ENCODE data around the gene PPP1R12C.

Gene PPP1R12C

DNA sequence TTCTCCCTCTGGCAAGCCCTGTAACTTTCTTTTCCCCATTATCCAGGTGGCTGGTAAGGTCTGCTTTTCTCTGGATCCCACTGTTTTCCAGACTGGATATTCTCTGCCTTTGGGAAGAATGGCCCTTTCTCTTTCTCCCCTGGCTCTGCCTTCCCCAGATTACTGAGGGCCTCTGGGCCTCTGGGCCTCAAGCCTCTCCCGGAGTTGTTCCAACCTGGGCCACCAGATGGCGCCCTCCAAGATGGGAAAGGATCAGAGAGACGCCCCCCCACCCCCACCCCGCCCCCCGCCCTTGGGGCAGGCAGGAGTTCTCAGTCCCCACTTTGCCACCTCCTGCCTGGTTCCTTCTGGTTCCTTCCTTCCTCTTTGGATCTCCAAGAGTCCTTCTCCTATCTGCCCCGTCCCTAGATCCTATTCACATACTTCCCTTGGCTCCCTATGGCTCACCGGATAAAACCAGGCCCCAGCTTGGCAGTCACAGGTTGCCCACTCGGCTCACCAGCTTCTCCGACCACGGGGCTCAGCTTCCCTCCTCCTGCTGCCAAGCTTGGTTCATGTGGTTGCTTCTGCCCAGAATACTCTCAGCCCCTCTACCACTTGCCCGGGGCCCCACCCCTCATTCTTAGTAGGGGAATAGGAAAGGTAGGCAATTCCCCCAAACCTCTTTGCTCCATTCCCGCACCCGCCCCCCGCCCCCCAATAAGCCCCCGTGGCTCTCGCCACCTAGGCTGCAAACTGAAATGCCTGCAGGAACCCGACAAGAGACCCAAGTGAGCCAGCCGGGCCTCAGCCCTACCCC is 28.7 kb downstream of the PPP1R12C start:
- DNase-seq: peak; percentile 37

DNA sequence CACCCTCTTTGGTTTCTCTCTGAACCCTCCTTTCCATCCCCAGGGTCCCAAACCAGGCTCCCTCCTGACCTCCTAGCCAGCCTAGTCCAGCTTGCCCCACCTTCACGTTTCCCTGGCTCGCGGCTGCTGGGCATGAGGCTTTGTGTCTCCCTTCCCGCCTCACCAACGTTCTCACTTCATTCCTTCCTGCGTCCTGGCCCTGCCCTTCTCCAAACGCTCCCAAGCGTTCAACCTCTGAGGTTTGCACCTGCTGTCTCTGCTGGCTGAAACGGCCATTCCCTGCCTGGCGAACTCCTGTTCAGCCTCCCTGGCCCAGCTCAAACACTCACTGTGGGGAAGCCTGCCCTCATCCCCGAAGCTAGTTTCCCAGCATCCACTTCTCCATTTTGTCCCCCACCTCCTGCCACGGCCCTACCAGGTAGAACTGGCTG is 29.4 kb downstream of the PPP1R12C start:
- no peak for DNase-seq

DNA sequence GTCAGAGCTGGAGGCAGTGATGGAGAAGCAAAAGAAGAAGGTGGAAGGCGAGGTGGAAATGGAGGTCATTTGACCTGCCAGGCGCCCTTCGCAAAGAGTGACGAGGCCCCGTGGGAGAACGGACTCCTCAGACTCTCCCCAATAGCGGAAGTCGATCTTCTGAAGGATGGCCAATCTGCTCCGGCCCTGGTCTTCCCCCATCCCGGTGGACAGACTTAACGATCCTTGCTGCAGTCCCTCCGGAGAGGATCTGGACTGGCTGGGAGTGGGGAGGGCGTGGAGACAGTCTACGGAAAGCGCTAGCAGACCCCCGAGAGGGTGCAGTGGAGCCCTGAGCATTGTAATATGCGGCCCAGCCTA is 29.9 kb downstream of the PPP1R12C start:
- no peak for DNase-seq

DNA sequence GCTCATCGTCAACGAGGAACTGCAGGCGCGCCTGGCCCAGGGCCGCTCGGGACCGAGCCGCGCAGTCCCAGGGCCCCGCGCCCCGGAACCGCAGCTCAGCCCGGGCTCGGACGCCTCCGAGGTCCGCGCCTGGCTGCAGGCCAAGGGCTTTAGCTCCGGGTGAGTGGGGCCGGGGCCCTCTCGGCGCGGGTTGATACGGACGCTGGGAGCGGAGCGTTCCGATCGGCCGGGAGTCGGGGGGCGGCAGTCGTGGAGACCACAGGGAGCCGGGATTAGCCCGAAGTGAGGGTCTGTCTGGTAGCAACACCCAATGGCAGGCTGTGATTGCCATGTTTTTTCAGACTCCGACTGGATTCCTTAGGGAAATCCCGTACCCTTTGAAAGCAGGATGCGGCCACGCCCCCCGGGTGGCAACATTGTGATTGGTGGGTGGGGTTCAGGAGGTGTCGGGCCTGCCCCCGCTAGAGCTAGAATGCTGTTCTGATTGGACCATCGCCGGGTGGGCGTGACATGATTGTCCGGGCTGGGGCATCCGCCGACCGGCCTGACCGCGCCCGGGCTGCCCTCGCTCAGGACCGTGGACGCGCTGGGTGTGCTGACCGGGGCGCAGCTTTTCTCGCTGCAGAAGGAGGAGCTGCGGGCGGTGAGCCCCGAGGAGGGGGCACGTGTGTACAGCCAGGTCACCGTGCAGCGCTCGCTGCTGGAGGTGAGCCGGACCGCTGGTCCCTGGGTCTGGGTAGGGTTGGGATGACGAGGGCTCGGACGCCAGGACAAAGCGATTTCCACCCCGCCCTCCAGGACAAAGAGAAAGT is 30.5 kb downstream of the PPP1R12C start:
- no peak for DNase-seq

DNA sequence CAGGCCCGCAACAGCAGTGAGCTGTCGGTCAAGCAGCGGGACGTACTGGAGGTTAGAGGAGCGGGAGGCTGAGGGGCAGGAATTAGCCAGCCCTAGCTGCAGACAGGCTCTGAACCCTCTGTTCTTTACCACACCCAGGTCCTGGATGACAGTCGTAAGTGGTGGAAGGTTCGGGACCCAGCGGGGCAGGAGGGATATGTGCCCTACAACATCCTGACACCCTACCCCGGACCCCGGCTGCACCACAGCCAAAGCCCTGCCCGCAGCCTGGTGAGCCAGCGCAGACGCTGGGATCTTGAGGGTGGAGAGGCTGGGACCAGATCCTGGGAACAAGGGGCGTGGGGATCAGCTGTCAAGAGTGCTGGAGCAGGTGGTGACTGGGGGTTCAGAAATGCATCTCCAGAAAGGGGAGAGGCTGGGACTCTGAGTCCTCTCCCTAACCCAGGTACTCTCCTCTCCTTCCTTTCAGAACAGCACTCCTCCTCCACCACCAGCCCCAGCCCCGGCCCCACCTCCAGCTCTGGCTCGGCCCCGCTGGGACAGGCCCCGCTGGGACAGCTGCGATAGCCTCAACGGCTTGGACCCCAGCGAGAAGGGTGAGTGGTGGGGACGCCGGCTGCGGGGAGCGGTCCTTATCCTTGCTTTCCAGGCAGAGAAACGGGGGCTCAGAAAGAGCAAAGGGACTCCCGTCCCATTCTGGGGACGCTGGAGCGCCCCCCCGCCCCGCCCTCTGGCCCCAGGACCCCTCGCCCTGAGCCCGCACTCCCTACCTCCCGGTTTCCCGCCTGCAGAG is 31.3 kb downstream of the PPP1R12C start:
- DNase-seq: no peak

DNA sequence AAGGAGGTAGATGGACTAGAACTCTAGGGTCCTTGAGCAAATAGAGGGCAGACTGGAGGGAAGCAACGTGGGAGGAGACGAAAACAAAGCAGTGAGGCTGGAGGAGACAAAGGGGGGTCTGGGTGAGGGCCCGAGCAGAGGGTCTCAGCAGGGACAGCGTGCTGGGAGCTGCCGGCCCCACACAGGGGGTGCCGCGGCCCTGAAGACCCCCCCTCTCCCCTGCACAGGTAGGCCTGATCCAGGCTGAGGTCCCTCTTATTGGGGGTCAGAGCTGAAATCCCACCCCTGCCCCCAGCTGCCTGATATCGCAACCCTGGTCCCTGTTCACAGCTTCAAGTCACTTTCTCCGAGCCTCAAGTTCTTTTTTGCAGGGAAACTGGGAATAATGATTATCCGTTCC is 33.0 kb downstream of the PPP1R12C start:
- DNase-seq: no peak

DNA sequence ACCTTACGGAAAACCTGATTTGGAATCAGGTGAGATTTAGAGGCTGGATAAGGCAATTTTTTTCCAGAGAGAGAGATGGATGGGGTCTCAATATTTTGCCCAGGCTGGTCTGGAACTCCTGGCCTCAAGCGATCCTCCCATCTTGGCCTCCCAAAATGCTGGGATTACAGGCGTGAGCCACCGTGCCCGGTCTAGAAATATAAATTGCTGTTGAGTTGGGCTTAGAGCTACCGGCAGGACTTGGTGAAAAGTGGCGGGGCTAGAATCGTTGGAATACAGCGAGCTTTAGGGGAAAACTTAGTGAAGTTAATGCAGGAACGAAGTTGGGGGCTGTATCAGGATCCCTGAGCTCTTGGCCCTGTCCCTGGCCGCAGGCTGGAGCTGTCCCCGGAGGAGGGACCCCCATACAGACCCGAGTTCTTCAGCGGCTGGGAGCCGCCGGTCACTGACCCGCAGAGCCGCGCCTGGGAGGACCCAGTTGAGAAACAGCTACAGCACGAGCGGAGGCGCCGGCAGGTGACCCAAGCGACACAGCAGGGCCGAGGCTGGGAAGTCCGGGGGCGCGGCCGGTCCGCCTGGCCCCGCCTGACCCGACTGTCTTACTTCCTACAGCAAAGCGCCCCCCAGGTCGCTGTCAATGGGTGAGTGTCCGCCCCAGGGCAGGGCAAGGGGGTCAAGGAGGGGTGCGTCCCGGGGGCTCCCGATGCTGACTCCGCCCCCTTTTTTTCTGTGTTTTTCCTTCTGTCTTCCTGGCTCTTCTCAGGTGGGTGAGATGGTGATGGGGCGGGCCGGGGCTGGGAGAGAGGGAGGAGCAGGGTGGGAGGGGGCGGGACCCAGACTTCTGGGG is 34.2 kb downstream of the PPP1R12C start:
- no peak for DNase-seq

DNA sequence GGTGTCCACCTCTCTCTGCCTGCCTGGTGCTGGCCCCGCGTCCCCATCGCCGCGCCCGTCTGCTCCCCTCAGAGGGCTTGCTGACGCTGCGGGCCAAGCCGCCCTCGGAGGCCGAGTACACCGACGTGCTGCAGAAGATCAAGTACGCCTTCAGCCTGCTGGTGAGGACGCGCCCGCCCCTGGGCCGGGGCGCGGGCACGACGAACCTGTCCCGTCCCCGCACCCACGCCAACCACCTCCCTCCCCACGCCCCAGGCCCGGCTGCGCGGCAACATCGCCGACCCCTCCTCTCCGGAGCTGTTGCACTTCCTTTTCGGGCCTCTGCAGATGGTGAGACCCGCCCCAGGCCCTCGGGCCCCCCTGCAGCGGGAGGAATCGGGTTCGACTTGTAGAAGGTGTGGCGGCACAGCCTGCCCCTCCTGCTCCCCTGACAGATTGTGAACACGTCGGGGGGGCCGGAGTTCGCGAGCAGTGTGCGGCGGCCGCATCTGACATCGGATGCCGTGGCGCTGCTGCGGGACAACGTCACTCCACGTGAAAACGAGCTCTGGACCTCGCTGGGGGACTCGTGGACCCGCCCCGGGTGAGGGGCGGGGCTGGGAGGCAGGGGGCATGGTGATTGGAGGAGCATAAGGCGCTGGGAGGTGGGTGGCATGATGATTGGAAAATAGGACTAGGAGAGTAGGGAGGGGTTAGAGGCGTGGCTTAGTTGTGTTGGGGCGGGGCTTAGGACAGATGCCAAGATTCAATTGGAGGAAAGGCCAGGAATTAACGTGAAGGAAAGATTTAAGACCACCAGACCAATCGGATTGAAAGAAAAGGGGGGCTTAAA is 35.2 kb downstream of the PPP1R12C start:
- no peak for DNase-seq

DNA sequence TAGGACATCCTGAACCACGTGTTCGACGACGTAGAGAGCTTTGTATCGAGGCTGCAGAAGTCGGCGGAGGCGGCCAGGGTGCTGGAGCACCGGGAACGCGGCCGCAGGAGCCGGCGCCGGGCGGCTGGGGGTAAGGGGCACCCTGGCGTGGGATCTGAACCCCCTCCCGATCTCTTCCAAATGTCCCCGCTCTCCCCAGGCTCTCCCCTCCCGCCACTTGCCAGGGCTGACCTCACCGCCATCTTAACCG is 35.7 kb downstream of the PPP1R12C start:
- no peak for DNase-seq

DNA sequence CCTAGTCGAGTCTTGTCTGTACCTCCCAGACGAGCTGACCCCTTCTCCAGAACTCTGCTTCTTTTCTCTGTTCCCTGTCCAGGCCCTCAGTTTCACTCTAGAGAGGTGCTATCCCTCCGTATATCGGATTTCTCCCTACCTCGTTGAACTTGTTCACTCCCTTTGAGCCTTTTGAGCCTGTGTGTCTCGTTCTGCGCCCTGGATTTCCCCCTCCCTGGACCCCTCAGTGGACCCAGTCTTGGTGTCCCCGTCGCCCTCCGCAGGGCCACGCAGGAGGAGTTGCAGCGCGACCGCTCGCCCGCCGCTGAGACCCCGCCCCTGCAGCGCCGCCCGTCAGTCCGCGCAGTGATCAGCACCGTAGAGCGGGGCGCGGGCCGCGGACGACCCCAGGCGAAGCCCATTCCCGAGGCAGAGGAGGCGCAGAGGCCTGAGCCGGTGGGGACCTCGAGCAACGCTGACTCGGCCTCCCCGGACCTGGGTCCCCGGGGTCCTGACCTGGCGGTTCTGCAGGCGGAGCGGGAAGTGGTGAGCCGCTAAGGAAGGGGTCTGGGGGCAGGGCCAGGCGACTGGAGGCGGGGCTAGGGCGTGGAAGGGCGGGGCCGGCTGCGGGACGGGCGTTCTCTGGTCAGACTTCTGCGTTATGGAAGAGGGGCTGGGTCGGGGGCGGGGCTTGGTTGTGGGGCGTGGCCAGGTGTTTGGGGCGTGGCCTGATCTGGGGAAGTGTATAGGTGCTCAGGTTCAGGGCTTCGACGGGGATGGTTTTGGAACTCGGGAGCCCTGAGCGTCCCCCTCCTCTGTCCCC is 36.3 kb downstream of the PPP1R12C start:
- no peak for DNase-seq

DNA sequence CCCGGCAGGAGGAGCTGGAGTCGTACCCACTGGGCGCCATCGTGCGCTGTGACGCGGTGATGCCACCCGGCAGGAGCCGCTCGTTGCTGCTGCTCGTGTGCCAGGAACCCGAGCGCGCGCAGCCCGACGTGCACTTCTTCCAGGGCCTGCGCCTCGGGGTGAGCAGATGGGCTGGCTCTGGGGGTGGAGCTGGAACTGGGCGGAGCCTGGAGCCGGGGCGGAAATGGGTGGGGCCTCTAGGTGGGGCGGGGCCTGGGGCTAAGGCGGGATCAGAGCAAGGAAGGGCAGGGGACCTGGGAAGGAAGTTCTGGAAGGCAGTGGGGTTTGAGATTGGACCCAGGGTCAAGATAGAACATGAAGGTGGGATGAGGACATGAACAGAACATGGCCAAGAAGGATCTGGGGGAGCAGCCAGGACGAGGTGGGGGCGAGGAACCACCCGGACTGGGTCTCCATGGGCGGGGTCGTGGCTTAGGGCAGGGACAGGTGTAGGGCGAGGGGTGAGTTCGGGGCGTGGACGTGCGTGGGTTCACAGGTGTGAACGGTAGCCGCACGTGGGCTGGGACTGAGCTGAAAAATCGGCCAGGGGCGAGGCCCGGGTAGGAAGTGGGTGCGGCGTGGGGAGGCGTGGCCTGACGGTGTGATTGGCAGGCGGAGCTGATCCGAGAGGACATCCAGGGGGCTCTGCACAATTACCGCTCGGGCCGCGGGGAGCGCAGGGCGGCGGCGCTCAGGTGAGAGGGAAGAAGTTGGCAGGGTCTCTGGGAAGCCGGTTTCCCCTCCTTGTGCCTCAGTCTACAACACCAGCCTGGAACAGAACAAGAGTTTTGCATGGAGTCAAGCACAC is 37.1 kb downstream of the PPP1R12C start:
- no peak for DNase-seq

DNA sequence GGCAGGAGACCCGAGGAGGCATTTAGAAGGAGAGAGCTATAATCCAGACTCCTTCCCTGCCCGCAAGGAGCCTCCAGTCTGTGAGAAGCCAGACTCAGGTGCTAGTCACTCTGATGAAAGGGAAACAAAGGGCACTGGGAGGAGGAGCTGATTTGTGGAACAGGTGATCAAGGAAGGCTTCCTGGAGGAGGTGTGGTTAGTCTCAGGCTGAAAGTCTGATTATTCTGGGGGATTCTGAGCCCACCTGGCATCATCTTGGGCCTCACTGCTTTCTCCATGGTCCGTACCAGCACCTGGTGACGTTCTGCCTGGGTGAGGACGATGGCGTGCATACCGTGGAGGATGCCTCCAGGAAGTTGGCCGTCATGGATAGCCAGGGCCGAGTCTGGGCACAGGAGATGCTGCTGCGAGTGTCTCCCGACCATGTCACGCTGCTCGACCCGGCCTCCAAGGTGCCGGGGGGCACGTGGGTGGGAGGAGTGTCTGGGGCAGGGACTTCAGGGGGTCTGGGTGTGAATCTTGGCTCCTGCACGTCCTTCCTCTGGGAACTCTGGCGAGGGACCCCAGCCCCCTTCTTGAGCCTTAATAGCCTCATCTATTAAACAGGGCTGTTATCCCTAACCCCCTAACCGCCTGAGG is 37.9 kb downstream of the PPP1R12C start:
- no peak for DNase-seq

DNA sequence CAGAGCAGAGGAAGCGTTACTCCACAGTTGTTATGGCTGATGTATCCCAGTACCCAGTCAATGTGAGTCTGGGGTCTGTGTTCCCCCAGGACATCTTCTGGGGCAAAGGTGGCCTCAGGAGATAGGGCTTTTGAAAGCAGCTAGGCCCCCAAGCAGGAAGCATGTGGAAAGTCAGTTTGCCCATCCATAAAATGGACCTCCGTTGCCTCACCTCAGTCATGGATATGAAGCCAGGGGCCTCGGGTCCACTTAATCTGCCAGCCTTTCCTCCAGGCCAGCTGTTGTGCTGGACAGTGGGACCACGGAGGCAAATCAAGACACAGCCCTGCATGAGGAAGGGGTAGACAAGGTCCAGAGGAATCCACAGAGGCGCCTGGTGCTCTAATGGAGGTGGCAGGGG is 38.4 kb downstream of the PPP1R12C start:
- DNase-seq: no peak

DNA sequence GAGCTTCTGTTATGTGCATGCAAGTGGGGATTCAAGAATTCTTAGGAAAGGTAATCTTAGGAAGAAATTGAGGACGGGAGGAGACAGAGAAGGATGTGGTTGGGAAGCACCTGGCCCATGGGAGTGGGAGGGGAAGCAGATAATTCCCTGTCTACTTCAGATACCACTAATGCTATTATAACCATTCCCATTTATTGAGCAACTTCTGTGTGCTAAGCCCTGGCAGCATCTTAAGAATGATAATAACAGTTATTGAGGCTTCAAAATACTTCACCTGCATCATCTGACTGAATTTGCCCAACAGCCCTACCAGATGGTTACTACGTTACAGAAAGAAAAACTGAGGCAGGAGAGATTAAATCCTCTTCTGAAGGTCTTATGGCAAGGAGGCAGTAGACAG is 40.3 kb downstream of the PPP1R12C start:
- peak; percentile 26 for DNase-seq

DNA sequence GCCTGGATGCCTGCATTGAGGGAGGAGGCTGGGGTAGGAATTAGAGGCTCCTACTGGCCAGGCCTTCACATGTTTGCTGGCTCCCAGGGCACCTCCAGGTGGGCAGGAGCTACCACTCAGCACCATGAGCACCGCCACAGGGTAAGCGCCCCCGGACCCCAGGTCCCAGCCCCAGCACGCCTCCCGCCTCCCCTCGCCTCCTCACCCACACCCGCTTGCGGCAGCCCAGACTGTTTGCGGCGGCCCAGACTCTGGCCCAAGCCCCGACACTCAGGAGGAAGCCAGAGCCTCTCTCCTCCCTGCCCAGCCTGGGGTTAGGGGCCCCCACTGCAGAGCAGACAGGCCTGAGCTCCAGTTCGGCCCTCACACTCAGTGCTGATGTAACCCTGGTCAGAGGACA is 41.1 kb downstream of the PPP1R12C start:
- no peak for DNase-seq

DNA sequence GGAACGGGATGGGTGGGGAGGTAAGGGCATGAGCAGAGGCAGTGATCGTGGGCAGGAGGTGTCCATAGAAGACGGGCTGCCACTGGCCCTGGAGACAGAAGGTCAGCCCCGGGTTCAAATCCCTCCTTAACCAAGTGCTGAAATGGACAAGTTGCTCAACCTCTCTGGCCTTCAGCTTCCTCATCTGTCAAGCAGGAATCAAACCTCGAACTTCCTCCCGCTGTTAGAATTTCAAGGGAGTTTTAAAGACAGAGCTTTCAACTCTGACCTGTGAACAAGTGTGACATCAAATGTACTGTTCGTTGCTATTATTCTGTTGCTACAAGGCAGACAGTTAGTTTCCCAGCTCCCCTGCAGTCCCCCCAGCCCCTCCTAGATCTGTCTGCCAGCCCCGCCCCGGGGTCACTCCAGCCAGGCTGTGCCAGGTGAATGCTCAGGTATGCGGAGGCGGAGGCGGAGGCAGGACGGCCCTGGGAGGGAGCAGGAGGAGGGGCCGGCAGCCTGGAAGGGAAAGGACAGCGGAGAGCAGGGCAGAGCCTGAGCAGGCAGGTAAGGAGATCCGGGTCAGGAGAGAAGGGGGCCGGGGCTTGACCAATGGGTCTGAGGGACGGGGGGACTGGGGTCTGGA is 42.0 kb downstream of the PPP1R12C start, which contains the start of gene EPS8L1:
TSS of gene EPS8L1 (plus strand) at position 499 of the 628 bp plus-strand sequence. CDS start 576 bp downstream, outside the sequence.
- peak; percentile 20 for DNase-seq

DNA sequence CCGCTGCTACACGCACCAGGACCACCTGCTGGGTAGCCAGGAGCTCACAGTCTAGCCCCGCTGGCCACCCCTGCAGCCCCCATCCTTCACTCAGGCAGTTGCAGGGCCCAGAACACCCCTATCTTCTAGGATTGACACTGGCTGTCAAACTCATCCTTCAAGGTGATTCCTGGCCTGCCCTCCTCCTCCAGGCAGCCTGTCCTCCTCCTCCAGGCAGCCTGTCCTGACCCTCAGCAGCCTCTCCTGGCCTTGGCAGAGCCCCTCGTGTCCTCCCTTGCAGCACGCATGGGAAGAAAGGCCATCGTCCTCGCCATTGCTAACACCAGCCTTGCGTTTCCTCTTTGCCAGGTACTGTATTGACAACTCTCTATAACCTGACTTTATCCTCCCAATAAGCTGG is 45.5 kb downstream of the PPP1R12C start:
- DNase-seq: no peak

DNA sequence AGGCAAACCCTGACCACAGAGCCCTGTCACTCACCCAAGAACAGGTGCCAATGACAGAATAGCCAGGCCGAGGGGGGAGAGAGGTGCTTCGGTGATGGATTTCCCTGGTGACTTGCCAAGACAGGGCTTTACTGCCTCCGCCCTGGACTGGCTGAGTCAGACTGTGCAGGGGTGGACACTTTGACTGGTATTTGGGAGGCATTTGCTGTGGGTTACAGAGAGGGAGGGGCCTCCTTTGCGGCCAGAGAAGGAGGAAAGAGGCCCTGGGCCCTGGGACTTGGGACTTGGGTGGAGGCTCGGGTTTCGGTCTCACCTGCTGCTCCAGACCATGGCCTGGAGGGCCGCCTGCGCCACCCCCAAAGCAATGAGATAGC is 46.3 kb downstream of the PPP1R12C start:
- DNase-seq: peak; percentile 95
